Activated CD8-positive, alpha-beta T cell treated with anti-CD3 and anti-CD28 coated beads for 36 hours (primary cell): ENCODE data around the gene FRY. TPM values are rescaled to one million over a fixed set of nuclear protein-coding genes. Genes with fewer than 3 reads are reported as not detected.
"Not testable (repeated sequence)": the region's sequence is repeated elsewhere in the genome, so short reads cannot be mapped to it uniquely, and the experiment has no call there.

Experiments
- ATAC-seq: fragments of 200-7000 bp; cut with Tn5 transposase; one replicate; pipeline ENCODE4 v1.10.0; 2021; ENCODE audit warnings: mild to moderate bottlenecking, moderate library complexity
- CTCF ChIA-PET: fragments of 350-600 bp; sonication (Branson Sonifier 250); formaldehyde crosslinking; loops from one replicate; lab custom pipeline; 2021; ENCODE audit warnings: antibody characterized with exemption; lab: Charles Lee
- POLR2A ChIA-PET: fragments of 350-600 bp; sonication (Branson Sonifier 250); formaldehyde crosslinking; loops from one replicate; lab custom pipeline; 2021; ENCODE audit warnings: antibody characterized with exemption; lab: Charles Lee
- DNase-seq: peaks from one replicate; pipeline ENCODE4 v3.0.0-alpha.2; 2020
- H3K27ac Mint-ChIP-seq: one replicate; pipeline ENCODE4 v1.8.0; 2021; ENCODE audit warnings: mild to moderate bottlenecking, mixed read lengths
- H3K27me3 Mint-ChIP-seq: one replicate; pipeline ENCODE4 v1.8.0; 2021; ENCODE audit warnings: mixed read lengths
- H3K36me3 Mint-ChIP-seq: one replicate; pipeline ENCODE4 v1.8.0; 2021; ENCODE audit warnings: low read depth, mixed read lengths
- H3K4me1 Mint-ChIP-seq: one replicate; pipeline ENCODE4 v1.8.0; 2021; ENCODE audit warnings: low read depth, mixed read lengths
- H3K4me3 Mint-ChIP-seq: one replicate; pipeline ENCODE4 v1.8.0; 2021; ENCODE audit warnings: mild to moderate bottlenecking, moderate library complexity, mixed read lengths
- H3K9me3 Mint-ChIP-seq: one replicate; pipeline ENCODE4 v1.8.0; 2021; ENCODE audit warnings: mixed read lengths
- intact Hi-C: fragments of 100-400 bp; cut with micrococcal nuclease; formaldehyde crosslinking; loops from one replicate; pipeline ENCODE4 v1.10.0; 2022
- total RNA-seq, 2 experiments: library from RNA; stranded (reverse); gene quantifications; one replicate each; pipeline ENCODE4 v1.2.3, GENCODE V29; 2021
- TF ChIP-seq, protein P1 (sequence below): fragments of 200-600 bp; IDR thresholded peaks from one replicate; pipeline ENCODE4 v1.8.0; 2022; ENCODE audit warnings: antibody characterized with exemption, mild to moderate bottlenecking

Gene FRY
- total RNA-seq, 2 experiments from 2014 or later, result 0.58 to 0.68 TPM

DNA sequence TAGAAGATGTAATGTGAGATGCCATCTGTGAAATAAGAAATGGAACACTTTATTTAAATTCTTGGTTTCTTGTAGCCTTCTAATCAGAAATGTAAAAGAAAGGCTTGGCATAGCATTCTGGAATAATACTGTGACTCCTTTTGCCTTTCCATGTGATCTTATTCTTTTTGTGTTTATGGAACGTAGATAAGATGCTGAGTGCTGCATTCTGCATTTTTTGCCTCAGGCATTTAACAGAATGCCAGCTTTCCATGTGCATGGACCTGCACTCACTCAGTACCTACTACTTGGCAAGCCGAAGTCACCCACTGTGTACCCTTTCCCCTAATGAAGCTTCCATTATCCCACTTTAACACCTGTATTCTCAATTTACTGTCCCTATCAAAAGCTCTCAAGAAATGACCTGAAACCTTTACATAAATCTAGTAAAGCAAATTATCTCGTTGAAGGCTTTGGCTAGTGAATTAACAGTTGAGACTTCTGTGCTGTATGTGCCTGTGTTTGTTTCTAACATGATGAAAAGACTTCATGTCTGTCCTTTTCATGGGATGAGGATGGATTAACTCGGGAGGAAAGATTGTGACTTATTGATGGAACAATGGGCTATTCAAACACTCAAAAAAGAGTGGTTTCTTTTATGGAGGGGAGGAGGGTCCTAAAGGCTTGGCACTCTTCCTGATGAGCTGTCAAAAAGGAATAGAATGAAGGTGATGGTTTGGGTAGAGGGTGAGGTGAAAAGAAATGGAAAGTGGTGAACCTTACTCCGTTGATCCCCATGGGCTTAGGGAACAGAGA, 44.7 kb upstream of the FRY start:
- no peak overlapping the region for H3K4me3 Mint-ChIP-seq
- intact Hi-C loops, result no loop called here
- H3K4me1 Mint-ChIP-seq, result no peaks in the 10 kb centered on the region
- CTCF ChIA-PET, result interaction anchor here (0.8 kb wide), 1 partner anchor 77 kb away, joined by 3 read pairs; no protein-coding TSS in a partner anchor
- no peak overlapping the region for H3K27ac Mint-ChIP-seq
- no peak for DNase-seq
- ATAC-seq, result no peak
- H3K27me3 Mint-ChIP-seq, result peaks cover 7% of the 10 kb centered on the region
- POLR2A ChIA-PET, result no interaction called here
- H3K9me3 Mint-ChIP-seq, result no peaks in the 10 kb centered on the region
- TF ChIP-seq, protein P1, sequence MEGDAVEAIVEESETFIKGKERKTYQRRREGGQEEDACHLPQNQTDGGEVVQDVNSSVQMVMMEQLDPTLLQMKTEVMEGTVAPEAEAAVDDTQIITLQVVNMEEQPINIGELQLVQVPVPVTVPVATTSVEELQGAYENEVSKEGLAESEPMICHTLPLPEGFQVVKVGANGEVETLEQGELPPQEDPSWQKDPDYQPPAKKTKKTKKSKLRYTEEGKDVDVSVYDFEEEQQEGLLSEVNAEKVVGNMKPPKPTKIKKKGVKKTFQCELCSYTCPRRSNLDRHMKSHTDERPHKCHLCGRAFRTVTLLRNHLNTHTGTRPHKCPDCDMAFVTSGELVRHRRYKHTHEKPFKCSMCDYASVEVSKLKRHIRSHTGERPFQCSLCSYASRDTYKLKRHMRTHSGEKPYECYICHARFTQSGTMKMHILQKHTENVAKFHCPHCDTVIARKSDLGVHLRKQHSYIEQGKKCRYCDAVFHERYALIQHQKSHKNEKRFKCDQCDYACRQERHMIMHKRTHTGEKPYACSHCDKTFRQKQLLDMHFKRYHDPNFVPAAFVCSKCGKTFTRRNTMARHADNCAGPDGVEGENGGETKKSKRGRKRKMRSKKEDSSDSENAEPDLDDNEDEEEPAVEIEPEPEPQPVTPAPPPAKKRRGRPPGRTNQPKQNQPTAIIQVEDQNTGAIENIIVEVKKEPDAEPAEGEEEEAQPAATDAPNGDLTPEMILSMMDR, result no peak
- H3K36me3 Mint-ChIP-seq, result no peaks in the 10 kb centered on the region

DNA sequence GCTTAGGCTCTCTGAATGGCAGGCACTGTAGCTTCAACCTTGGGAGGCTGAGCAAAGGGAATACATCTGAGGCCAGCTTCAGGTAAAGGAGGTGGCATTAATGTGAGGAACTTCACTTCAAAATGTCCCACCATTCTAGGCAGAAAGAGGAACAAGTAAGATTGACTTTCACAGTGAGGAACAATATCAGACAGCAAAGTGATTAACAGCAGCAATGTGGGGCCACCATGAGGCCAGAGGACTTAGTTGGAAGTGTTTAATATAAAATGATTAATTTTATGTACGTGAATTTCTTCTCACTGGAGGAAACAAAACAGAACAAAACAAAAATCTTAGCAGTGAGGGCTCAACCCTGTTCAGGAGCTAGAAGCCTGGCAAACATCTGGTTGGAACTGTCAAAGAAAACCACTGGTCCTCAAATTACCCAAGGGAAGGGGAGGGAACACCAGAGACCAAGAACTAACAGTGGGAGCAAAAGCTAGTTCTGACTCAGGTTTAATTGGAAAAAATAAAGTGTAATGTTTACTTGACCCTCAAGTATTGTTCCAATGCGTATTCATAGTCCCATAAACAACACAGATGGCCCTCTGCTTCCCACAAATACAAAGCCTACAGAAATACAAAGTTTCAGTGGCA, 43.9 kb upstream of the FRY start:
- Mint-ChIP-seq H3K4me3 (no peak overlapping the region), H3K9me3 (no peaks in the 10 kb centered on the region), H3K27me3 (peaks cover 7% of the 10 kb centered on the region), H3K27ac (no peak overlapping the region), H3K4me1 (no peaks in the 10 kb centered on the region), H3K36me3 (no peaks in the 10 kb centered on the region)
- ChIA-PET POLR2A (no interaction called here), CTCF (interaction anchor here (0.8 kb wide), 1 partner anchor 78 kb away, joined by 3 read pairs; no protein-coding TSS in a partner anchor)
- ATAC-seq (no peak), DNase-seq (no peak)
- TF ChIP-seq, protein P1, result no peak
- intact Hi-C loops, result no loop called here

DNA sequence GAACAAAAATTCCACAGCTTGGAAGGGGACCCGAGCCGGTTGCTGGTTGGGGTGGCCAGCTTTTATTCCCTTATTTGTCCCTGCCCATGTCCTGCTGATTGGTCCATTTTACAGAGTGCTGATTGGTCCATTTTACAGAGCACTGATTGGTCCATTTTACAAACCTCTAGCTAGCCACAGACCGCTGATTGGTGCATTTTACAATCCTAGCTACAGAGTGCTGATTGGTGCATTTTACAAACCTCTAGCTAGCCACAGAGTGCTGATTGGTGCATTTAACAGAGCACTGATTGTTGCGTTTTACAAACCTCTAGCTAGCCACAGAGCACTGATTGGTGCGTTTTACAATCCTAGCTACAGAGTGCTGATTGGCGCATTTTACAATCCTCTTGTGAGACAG, 37.2 kb upstream of the FRY start:
- H3K27me3 Mint-ChIP-seq, CTCF ChIA-PET, DNase-seq, H3K4me1 Mint-ChIP-seq, H3K4me3 Mint-ChIP-seq, H3K27ac Mint-ChIP-seq, ATAC-seq, POLR2A ChIA-PET, H3K9me3 Mint-ChIP-seq, intact Hi-C loops, H3K36me3 Mint-ChIP-seq: not testable (repeated sequence)

DNA sequence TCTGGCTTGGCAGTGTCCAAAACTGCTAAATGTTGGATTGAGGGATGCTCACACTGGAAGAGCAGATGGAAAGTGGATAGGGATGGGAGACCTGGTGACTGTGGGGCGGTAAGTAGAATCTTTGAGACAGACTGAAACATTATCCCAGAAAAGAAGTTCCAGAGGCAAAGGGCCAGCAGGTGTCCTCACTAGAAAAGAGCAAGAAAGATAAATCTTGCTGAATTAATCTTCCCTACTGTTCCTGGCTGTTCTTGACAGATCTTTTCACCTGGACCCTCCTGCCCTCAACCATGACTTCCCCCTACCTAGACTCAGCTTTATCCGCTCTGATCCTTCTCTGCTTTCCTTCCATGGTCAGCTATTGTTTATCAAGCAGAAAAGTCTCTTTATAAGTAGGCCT, 35.0 kb upstream of the FRY start:
- intact Hi-C loops, result no loop called here
- Mint-ChIP-seq H3K4me3 (no peak overlapping the region), H3K27ac (no peak overlapping the region), H3K9me3 (peaks cover 2% of the 10 kb centered on the region), H3K4me1 (no peaks in the 10 kb centered on the region), H3K36me3 (no peaks in the 10 kb centered on the region), H3K27me3 (no peaks in the 10 kb centered on the region)
- no peak for ATAC-seq
- DNase-seq, result no peak
- POLR2A ChIA-PET, result no interaction called here
- CTCF ChIA-PET, result no interaction called here
- TF ChIP-seq, protein P1, result no peak

DNA sequence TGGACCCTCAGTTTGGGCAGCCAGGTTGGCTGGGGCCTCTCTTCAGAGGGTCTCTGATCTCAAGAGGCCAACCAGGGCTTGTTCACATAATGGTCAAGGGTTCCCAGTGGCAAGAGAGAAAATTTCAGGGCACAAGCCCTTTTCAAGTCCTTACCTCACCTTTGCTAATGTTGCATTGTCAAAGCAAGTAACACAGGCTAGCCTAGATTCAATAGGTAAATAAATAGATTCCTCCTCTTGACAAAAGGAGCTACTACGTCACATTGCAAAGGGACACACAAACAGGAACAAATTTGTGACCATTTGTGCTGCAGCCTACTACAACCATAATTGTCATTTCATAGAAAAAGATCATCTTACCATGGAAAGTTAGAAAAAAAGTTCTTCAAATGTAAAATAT, 33.9 kb upstream of the FRY start:
- TF ChIP-seq, protein P1, result no peak
- H3K27me3 Mint-ChIP-seq, result no peaks in the 10 kb centered on the region
- intact Hi-C loops, result no loop called here
- ATAC-seq (no peak), DNase-seq (no peak)
- CTCF ChIA-PET, result no interaction called here
- H3K4me3 Mint-ChIP-seq, result no peak overlapping the region
- H3K9me3 Mint-ChIP-seq, result peaks cover 2% of the 10 kb centered on the region
- POLR2A ChIA-PET, result no interaction called here
- H3K27ac Mint-ChIP-seq, result no peak overlapping the region
- no peaks in the 10 kb centered on the region for H3K4me1 Mint-ChIP-seq
- no peaks in the 10 kb centered on the region for H3K36me3 Mint-ChIP-seq
